KBM-7 (cell line): ENCODE results near the gene RIMBP3C.
"Not testable (repeated sequence)": the region's sequence is repeated elsewhere in the genome, so short reads cannot be mapped to it uniquely, and the experiment has no call there.

Experiments
- DNase-seq: peaks from one replicate; pipeline ENCODE4 v3.0.0-alpha.2; 2015
- in situ Hi-C: fragments of 300-500 bp; cut with MboI; formaldehyde crosslinking; loops from 2 replicates; pipeline ENCODE4 v1.14.3; 2020; ENCODE audit warnings: low sequenced_read_pairs, low pct_unique_long_range_greater_than_20kb, mixed read lengths

The RIMBP3C gene

DNA sequence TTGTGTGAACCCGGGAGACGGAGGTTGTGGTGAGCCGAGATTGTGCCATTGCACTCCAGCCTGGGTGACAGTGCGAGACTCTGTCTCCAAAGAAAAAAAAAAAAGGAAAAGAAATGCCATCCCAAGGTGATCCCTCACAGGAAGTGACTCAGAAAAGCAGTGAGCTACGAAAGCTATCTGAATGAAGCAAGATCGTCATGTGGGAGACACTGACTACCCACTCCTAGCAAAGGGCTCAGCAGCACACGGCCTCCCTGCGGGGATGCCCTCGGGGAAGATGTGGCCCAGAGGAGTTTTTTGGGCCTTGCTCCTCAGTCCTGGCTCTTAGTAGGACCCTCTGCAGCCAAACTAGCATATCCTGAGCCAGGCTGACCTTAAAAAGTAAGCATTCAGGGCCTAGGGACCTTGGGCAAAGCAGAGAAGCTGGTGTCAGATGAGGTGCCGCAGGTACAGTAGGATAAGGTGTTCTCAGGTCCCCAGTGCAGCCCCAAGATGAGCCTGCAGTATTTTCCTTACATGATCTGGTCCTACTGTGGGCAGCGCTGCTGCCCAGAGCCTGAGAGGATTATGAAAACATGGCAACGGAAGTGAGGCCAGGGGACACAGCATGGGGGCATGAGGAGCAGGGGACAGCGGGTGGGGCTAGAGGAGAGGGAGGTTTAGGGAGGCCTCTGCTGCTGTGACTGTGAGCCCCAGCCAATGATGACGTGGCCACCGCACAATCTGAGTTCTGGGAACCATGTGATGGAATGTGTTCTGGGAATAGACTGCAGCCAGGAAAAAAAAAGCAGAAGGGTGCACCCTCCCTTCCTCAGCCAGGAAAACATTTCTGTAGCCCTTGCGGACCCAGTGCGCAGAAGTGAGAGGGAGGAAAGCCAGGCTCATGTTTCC lies 6.6 kb downstream of the RIMBP3C start:
- DNase-seq, in situ Hi-C loops: not testable (repeated sequence)

DNA sequence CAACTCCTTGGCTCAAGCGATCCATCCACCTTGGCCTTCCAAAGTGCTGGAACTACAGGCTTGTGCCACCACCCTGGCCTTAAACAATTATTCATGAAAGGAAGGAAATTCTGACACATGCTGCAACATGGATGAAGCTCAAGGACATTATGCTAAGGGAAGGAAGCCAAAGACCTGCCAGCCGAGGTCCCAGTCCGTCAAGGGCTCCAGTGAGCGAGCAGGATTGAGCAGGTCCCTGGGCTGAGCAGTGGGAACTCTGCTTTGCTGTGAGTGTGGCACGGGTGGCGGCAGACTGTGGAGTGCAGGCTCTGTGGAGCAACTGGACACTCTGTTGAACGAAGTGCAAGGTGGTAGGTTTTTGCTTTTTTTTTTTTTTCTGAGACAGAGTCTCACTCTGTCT lies 11.4 kb downstream of the RIMBP3C start:
- DNase-seq, in situ Hi-C loops: not testable (repeated sequence)

DNA sequence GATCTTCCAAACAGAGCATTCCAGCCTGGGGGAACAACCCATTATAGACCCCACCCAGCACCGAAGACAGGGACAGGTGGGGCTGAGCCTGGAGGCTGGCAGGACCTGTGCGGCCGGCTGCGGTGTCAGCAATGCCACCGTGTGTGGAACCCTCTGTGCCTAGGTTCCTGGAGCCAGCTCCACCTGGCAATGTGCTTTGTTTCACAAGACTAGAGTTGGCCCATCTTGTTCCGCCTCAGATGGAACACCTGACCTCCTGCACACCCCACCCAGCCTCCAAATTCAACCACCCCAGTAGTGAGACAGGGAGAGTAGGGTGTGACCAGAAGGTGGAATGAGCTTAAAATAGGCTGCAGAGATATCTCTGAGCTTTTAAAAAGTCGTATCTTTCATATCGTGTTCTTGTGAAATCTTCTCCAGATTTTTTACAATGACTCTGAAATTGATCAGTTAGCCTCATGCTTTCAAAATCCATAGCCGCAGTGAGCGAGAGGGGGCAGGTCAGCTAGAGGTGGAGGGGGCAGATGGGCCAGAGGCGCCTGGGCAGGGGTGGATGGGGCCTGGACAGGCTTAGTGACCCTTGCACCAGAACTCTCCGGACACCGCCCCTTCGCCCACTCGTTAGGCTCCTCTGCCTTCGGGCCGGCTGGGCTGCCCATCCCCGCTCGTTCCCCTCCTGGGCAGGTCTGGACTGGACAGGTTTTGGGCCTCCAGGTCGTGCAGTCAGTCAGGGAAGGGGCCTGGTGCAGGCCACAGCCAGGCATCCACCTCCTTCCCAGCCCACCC lies 18.2 kb downstream of the RIMBP3C start:
- in situ Hi-C loops, DNase-seq: not testable (repeated sequence)

DNA sequence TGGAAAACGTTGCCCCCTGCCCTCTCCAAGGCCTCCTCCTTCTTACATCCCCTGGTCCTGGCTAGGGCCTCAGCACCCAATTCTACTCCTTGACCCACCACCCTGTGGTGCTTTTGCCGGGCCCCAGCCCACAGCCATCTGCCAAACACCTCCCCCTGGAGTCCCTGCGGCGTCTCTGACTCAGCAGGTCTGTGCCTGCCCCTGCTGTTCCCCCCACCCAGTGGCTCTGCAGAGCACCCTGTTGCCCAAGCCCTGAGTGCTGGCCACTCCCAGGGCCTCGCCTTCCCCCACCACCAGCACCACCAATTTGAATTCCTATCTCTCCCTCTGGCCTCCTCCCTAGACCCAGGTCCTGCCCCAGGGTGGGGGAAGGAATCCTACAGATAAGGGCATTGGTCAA lies 19.7 kb downstream of the RIMBP3C start:
- in situ Hi-C loops = not testable (repeated sequence)

DNA sequence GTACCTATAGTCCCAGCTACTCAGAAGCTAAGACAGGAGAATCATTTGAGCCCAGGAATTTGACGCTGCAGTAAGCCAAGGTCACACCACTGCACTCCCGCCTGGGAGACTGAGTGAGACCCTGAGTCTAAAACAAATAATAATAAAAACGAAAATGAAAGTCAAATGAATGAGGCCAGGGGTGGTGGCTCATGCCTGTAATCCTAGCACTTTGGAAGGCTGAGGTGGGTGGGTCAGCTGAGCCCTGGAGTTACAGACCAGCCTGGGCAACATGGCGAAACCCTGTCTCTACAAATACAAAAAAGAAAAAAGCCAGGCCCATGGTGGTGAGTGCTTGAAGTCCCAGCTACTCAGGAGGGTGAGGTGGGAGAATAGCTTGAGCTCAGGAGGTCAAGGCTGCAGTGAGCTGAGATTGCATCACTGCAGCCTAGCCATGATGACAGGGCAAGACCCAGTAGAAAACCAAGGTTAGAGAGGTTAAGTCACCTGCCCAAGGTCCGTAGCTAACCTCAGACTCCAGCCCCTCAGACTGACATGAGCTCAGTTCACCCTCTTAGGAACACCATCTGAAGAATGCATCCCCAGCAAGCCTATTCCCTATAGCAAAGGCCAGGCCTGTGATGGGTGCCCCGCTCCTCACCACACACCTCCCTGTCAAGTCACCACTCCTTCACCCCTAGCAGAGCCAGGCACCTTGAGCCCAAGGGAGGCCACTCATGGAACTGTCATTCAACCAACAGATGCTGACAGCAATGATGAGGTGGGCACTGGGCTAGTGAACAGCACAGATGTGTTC lies 24.4 kb downstream of the RIMBP3C start:
- in situ Hi-C loops, DNase-seq: not testable (repeated sequence)

More for the DNA sequence above, 19.7 kb downstream of the RIMBP3C start:
- not testable (repeated sequence) for DNase-seq

DNA sequence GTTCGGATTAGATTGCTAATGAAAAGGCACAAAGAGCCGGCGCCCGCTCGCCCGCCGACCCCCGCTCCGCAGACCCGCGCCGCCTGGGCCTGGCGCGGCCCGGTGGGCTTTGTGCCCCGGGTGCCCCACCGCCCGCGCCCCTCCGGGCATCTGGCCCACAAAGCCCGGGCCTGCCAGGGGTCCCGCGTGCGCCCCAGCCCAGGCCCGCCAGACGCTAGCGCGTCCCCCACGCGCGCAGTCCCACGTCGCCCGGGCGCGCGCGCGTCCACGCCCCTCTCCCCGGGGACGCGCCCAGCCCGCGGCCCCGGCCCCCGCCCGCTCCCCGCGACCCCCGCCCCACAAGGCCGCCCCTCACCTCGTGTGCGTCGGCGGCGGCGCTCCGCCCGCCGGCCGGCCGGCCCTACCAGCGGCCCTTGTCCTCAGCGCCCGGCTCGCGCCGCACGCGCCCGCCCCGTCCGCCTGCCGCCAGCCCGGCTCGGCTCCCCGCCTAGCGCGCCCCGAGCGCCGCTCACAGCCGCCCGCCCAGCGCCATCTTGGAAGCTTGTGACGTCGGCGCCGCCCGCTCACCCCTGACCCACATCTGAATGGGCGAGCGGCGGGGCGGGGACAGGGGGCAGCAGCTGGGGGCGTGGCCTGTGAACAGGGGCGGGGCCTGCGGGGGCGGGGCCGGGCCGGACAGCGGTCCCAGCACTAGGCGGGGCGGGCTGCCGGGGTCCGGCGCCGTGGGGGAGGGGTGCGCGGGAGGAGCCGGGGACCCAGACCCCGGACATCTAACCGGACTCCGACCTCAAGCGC lies 34.1 kb downstream of the RIMBP3C start:
- in situ Hi-C loops, DNase-seq: not testable (repeated sequence)

DNA sequence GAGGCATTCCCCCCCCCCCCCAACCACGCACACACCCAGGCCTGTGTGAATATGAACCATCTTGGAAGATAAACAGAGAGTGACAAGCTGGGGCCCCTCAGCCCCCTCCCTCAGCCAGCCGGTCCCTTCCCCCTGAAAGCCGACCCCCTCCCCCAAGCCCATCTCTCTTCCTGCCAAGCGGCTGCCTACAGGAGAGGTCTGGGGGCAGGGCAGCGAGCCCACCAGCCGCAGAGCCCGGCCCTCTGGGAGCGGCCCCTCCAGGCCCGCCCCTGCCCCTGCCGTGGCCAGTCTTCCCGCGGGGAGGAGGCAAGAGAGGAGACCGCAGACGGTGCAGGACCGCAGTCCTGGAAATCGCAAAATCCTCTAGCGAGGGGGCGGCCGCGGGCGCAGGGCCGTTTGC lies 34.7 kb downstream of the RIMBP3C start:
- in situ Hi-C loops, DNase-seq: not testable (repeated sequence)

DNA sequence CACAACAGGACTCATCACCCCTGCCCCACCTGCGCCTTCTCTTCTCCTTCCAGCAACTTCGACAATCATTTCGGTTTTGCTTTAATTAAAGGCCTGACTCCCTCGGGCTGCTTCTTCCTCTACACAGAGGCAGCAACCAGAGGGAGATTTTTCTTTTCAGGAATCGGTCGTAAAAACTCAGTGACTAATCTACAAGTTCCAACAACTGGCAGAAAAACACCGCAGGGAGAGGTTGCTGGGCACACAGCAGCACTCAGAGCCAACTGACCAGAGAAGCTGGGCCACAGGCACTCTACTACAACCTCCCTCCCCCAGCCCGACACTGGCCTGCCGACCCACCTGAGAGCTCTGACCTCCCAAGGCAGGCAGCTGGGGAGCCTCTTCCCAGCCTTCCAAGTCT lies 36.0 kb downstream of the RIMBP3C start:
- DNase-seq, in situ Hi-C loops: not testable (repeated sequence)

DNA sequence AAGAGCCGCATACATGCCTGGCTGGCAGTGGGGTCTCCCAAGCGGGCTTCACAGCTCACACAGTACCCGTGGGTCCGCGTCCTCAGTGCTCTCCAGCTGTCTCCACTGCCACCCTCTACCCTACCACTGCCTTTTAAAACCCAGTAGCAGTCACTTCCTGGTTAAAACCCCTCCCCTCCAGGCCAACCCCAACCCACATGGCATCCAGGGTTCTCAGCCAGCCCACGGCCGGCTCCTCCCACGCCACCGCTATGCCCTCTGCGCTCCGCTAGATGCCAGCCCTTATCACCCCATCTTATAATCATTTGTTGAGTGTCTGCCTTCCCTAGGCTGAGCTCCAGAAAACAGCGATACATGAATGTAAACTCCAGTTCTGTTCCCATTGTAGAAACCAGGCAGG lies 37.1 kb downstream of the RIMBP3C start:
- DNase-seq, in situ Hi-C loops: not testable (repeated sequence)

DNA sequence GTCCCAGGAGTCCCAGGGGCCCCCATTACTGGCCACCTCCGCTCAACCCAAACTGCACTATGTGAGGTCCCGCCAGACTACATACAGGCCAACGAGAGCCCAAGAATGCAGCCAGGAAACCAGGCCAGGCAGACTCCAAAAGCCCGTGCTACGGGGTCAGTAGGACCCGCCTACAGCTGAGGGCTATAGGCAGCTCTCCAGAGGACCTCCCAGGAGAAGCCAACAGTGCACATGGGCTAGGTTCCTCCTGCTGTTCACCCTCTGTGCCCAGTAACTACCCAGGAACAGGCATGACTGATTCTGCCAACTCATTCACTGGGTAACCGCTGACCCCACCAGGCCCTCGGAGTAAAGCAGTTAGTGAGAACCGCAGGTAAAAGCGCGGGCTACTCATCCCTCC lies 39.2 kb downstream of the RIMBP3C start:
- in situ Hi-C loops, DNase-seq: not testable (repeated sequence)

DNA sequence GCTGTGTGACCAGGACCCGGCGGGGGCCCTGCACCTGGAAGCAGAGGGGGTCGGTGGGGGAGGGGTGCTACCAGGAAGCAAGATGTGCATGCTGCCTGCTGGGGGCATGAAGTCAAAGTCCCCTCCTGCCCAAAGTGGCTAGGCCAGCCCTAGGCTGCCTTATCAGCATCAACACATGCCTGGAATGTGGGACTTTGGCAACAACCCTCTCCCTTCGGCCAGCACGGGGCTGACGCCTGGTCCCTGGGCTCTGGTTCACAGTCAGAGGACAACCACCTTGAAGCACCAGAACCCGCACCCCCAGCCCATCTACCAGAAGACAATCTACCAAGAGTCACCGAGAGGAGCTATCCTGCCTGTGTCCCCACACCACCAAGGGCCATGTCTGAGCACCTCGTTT lies 40.9 kb downstream of the RIMBP3C start:
- DNase-seq, in situ Hi-C loops: not testable (repeated sequence)

DNA sequence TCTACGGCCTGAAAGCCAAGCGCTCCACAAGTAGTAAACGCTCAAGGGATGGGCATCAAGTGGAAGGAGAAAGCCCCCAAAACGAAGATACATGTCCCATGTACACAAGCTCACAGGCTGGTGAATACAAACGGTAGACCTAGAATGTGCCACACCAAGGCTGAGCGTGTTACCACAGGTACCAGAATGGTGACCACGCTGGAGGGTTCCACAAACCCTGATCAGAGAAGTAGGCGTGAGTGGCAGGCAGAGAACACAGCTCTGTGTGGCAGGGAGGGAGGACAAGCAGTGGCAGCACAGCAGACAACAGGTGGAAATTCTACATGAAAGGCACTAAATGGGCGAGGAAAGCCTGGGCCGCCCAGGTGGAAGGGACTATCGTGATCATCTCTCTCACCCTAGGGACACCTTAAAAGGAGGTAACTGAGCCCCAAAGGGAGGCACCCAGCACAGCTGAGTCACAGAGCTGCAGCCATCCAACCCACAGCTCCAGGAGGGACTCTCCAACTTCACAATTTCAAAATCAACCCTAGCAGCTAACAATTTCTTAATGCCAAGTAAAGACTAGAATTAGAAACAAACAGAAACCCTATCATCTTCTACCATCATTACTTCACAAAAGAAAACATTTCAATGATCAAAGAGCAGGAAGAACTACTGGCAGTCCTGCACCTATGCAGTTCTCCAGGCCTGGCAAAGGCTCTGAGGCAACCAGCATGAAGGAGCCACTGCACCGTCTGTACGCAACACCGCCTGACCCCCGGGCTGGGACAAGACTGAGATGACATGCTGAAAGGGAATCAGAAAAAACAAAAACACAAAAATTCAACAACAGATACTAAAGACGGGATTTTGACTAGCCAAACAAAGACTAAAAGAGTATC lies 51.4 kb downstream of the RIMBP3C start:
- DNase-seq, in situ Hi-C loops: not testable (repeated sequence)

DNA sequence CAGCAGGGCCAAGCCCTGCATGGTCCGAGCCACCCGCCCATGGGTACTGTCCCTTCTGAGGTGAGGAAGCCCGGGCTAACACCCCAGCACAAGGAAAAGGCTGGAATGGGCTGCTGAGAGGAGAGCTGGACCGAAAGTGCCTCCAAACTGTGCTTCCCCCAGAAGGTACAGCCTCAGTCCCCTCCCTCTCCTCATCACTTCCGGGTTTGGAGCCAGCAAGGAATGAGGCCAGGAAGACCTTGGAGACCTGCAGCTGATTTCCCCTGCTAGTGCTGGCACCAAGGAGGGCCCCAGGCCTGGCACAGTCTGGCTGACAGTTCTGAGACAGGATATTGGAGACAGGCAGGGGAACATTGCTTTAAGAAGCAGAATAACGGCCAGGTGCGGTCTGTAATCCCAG lies 52.8 kb downstream of the RIMBP3C start:
- in situ Hi-C loops, DNase-seq: not testable (repeated sequence)

DNA sequence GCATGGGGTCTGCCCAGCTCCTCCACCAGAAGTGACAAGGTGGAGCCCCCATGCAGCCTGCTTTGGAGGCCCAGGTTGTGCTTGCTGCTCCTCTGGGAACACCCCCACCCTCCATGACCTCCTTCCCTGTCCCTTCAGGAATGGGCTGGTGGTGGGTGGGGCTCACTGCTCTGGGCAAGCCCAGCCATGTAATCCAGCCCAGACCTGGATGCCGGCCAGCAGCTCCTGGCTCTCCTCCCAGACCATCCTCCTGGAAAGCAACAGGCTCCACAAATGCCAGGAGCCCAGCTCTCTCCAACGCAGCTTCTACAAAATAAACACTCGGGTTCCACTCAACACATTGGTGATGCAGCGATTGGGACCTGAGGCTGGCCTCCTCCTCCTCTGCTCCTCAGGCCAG lies 53.3 kb downstream of the RIMBP3C start:
- in situ Hi-C loops, DNase-seq: not testable (repeated sequence)
